DND-41 (cell line): ENCODE measurements around the gene PTCHD1.

Experiments
- CTCF ChIP-seq: IDR thresholded peaks from 2 replicates; pipeline ENCODE4 v1.5.1; 2012; ENCODE audit warnings: borderline replicate concordance, low read length, moderate library complexity, mild to moderate bottlenecking; ENCODE audit not compliant: poor library complexity, severe bottlenecking; ENCODE audit errors: extremely low read depth
- EZH2 ChIP-seq: IDR thresholded peaks from 3 replicates; pipeline ENCODE4 v1.6.1; 2012; ENCODE audit warnings: borderline replicate concordance, low read depth, mild to moderate bottlenecking, moderate library complexity, low read length, inconsistent platforms; ENCODE audit not compliant: severe bottlenecking

GRCh38 chrX:23451266-23451665 is 116.6 kb downstream of the PTCHD1 start:
- TF ChIP-seq CTCF (no peak), EZH2 (no peak)
